PC-9 (cell line): ENCODE results near the gene PLA2G2D.

Experiments
- EZH2 ChIP-seq: fragments of 200-600 bp; sonication (generic); IDR thresholded peaks from 2 replicates; pipeline ENCODE4 v1.8.0; 2017; ENCODE audit warnings: antibody characterized with exemption, low read depth
- TF ChIP-seq, protein P1 (sequence below): fragments of 200-600 bp; sonication (generic); conservative IDR thresholded peaks from 2 replicates; pipeline ENCODE4 v1.6.1; 2017; ENCODE audit warnings: mixed run types, antibody characterized with exemption, mild to moderate bottlenecking, moderate library complexity

DNA sequence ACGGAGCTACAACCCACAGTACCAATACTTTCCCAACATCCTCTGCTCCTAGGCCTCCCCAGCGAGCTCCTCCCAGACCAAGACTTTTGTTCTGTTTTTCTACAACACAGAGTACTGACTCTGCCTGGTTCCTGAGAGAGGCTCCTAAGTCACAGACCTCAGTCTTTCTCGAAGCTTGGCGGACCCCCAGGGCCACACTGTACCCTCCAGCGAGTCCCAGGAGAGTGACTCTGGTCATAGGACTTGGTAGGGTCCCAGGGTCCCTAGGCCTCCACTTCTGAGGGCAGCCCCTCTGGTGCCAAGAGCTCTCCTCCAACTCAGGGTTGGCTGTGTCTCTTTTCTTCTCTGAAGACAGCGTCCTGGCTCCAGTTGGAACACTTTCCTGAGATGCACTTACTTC, 28.7 kb downstream of the PLA2G2D start:
- TF ChIP-seq EZH2, result no peak
- TF ChIP-seq, protein P1, sequence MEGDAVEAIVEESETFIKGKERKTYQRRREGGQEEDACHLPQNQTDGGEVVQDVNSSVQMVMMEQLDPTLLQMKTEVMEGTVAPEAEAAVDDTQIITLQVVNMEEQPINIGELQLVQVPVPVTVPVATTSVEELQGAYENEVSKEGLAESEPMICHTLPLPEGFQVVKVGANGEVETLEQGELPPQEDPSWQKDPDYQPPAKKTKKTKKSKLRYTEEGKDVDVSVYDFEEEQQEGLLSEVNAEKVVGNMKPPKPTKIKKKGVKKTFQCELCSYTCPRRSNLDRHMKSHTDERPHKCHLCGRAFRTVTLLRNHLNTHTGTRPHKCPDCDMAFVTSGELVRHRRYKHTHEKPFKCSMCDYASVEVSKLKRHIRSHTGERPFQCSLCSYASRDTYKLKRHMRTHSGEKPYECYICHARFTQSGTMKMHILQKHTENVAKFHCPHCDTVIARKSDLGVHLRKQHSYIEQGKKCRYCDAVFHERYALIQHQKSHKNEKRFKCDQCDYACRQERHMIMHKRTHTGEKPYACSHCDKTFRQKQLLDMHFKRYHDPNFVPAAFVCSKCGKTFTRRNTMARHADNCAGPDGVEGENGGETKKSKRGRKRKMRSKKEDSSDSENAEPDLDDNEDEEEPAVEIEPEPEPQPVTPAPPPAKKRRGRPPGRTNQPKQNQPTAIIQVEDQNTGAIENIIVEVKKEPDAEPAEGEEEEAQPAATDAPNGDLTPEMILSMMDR, result no peak
